H7 (cell line): Measurements from ENCODE around the gene RTBDN. TPM values are rescaled to one million over a fixed set of nuclear protein-coding genes. Genes with fewer than 3 reads are reported as not detected.
"Not testable (repeated sequence)": the region's sequence is repeated elsewhere in the genome, so short reads cannot be mapped to it uniquely, and the experiment has no call there.

Source experiments
- DNase-seq: peaks from one replicate; pipeline ENCODE4 v3.0.0; 2012
- H3K27me3 ChIP-seq: 2 replicates; pipeline ENCODE4 v1.6.0; 2011; ENCODE audit warnings: mild to moderate bottlenecking, low read length; ENCODE audit not compliant: control insufficient read depth, insufficient read depth
- H3K36me3 ChIP-seq: replicated peaks from 2 replicates; pipeline ENCODE4 v1.5.1; 2011; ENCODE audit warnings: low read length; ENCODE audit not compliant: control insufficient read depth, insufficient read depth
- H3K4me3 ChIP-seq: 2 replicates; pipeline ENCODE4 v1.5.1; 2011; ENCODE audit warnings: low read depth, mild to moderate bottlenecking, control low read depth, low read length, moderate library complexity; ENCODE audit not compliant: insufficient read depth
- total RNA-seq: library from RNA; depleted of rRNA; stranded (reverse); fragments of >200 nt; shearing (Covaris generic); gene quantifications from 2 replicates; pipeline ENCODE4 v1.2.3, GENCODE V29; 2014

RTBDN gene
- total RNA-seq, 1 experiment from 2014 or later = 1.3 TPM

DNA sequence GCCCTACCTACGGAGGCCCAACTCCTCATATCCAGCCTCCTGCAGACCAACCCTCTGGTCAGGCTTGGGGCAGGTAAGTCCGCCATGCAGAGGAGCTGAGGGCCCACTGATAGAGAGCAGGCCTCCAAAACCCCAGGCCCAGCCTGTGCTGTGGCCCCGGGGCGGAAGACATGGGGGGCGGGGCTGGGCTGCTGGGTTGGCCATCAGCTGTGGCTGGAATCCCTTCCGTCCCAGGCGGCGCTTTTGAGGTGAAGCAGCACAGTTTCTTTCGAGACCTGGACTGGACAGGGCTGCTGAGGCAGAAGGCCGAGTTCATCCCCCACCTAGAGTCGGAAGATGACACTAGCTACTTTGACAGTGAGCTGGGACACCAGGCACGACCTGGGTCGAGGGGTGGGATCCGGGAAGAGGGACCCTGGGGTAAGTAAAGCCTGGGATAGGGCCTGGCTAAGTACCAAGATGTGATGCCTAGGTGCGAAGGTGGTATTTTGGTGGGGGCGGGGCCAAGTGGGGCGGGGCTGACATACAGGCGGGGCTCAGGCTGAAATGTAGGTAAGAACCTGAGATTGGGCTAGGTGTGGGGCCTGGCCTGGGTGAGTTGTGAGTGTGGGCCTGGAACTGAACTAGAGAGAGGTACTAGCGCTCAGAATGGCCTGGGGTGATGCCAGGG, 31.5 kb upstream of the RTBDN start:
- no peaks in the 10 kb centered on the region; the same call in 1 of the 2 replicates for H3K27me3 ChIP-seq
- DNase-seq = peak; percentile 79
- H3K4me3 ChIP-seq = no peak overlapping the region
- peaks cover 2% of the 10 kb centered on the region; the same call in 1 of the 2 replicates for H3K36me3 ChIP-seq

DNA sequence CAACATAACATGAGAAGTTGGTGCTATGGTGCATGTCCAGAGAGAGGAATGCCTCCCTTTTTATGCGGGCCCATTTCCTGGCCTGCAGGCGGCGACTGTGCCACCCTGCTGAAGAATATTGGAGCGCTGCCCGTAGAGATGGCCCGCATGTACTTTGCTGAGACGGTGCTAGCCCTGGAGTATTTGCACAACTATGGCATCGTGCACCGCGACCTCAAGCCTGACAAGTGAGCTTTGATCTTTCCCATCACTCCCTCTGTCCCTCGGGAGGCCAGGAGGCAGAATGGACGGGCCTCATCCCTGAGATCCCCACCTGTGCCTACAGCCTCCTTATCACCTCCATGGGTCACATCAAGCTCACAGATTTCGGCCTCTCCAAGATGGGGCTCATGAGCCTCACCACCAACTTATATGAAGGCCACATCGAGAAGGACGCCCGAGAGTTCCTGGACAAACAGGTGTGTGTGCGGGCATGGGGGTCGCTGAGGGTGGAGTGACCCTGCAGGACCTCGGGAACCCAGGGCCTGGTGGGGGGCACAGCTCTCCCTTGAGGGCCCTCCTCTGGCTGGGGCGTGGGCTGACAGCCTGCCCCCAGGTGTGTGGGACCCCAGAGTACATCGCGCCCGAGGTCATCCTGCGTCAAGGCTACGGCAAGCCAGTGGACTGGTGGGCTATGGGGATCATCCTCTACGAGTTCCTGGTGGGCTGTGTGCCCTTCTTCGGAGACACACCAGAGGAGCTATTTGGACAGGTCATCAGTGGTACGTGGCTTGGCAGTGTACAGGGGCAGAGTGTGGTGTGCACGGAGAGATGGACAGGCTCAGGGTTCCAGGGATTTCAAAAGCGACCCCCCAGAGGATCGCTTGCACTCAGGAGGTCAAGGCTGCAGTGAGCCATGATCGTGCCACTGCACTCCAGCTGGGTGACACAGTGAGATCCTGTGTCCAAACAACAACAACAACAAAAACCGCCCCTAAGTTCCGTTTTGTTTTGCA, 30.6 kb upstream of the RTBDN start:
- peak; percentile 47 for DNase-seq
- Histone ChIP-seq H3K27me3 (no peaks in the 10 kb centered on the region; the same call in 1 of the 2 replicates), H3K4me3 (no peak overlapping the region), H3K36me3 (peaks cover 2% of the 10 kb centered on the region; the same call in 1 of the 2 replicates)

DNA sequence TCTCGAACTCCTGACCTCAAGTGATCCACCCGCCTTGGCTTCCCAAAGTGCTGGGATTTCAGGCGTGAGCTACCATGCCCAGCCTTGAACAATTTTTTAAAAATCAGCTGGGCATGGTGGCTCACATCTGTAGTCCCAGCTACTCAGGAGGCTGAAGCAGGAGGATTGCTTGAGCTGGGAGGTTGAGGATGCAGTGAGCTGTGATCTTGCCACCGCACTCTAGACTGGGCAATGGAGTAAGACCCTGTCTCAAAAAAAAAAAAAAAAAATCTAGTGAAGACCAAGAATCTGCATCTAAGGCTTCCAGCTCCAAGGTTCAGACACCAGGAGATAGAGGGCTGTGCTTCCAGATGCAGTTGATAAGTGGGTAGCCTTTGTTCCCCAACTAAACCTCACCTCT, 29.8 kb upstream of the RTBDN start:
- no peaks in the 10 kb centered on the region; the same call in 1 of the 2 replicates for H3K27me3 ChIP-seq
- H3K36me3 ChIP-seq = peaks cover 2% of the 10 kb centered on the region; the same call in 1 of the 2 replicates
- DNase-seq = no peak
- H3K4me3 ChIP-seq = no peak overlapping the region

DNA sequence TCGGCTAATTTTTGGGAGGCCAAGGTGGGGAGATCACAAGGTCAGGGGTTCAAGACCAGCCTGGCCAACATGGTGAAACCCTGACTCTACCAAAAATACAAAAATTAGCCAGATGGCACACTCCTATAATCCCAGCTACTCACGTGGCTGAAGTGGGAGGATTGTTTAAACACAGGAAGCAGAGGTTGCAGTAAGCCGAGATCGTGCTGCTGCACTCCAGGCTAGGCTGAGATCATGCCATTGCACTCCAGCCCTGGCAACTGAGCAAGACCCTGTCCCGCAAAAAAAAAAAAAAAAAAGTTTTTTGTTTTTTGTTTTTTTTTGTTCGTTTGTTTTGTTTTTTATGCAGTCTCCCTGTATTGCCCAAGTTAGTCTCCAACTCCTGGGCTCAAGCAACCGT, 25.2 kb upstream of the RTBDN start:
- H3K4me3 ChIP-seq = no peak overlapping the region
- no peak for DNase-seq
- no peaks in the 10 kb centered on the region; the same call in 1 of the 2 replicates for H3K27me3 ChIP-seq
- H3K36me3 ChIP-seq = peaks cover 1% of the 10 kb centered on the region; the same call in 1 of the 2 replicates

DNA sequence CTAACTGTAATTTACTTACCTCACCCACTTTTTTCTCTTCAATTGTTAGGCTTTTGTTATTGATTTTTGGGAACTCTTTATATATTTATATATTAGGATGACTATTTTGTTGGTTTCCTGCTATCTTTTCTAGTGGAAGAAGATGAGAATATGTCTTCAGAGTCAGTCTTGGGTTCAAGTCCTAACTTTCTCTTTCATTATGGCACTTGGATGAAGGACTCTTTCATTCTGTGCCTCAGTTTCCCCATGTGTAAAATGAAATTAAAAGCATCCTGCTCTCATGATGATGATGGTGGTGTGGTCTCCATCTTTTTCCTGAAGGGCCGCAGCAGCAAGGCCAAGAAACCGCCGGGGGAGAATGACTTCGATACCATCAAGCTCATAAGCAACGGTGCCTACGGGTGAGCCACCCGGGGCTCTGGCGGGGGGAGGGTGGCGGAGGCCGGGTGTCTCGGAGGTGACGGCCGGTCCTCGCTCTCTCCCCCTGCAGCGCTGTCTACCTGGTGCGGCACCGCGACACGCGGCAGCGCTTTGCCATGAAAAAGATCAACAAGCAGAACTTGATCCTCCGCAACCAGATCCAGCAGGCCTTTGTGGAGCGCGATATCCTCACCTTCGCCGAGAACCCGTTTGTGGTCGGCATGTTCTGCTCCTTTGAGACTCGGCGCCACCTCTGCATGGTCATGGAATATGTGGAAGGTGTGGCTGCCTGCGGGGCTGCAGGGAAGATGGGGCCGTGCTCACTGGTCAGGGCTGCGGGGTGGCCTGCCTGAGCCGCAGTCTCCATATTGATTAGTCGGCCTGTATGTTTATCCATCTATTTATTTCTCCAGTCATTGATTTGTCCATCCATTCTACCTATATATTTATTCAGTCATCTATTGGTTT, 23.9 kb upstream of the RTBDN start:
- peak; percentile 37 for DNase-seq

DNA sequence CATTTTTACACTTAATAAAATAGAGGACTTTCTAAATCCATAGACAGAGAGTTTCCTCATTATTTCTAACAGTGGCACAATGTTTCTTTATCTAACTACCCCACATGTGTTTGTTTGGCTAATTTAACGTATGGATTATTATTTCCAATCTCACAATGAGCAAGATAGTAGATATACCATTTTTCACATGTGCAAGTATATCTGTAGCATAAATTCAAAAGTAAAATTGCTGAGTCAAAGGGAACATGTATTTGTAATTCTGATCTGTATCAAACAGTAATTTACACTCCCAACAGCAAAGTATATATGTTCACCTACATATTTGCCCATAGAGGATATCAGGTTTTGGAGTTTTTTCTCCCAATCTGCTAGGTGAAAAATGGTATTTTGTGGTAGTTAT, 22.3 kb upstream of the RTBDN start:
- Histone ChIP-seq H3K36me3 (peaks cover 1% of the 10 kb centered on the region; the same call in 1 of the 2 replicates), H3K27me3 (no peaks in the 10 kb centered on the region), H3K4me3 (no peak overlapping the region)
- DNase-seq = no peak

More for the DNA sequence above, 23.9 kb upstream of the RTBDN start:
- no peak overlapping the region for H3K4me3 ChIP-seq
- H3K27me3 ChIP-seq = no peaks in the 10 kb centered on the region
- H3K36me3 ChIP-seq = peaks cover 1% of the 10 kb centered on the region; the same call in 1 of the 2 replicates

GRCh38 chr19:12847159-12848139, 13.1 kb upstream of the RTBDN start:
- peak; percentile 99 for DNase-seq
- Histone ChIP-seq H3K27me3 (peaks cover 10% of the 10 kb centered on the region; the same call in 1 of the 2 replicates), H3K4me3 (peak overlapping the region; percentile 19; the same call in 1 of the 2 replicates), H3K36me3 (no peaks in the 10 kb centered on the region)

- not testable (repeated sequence) for H3K4me3 ChIP-seq, H3K36me3 ChIP-seq, H3K27me3 ChIP-seq, DNase-seq
Measured at GRCh38 chr19:12846613-12847012, 12.2 kb upstream of the RTBDN start.

- DNase-seq = no peak
Measured at GRCh38 chr19:12843999-12844732, 9.8 kb upstream of the RTBDN start.

DNA sequence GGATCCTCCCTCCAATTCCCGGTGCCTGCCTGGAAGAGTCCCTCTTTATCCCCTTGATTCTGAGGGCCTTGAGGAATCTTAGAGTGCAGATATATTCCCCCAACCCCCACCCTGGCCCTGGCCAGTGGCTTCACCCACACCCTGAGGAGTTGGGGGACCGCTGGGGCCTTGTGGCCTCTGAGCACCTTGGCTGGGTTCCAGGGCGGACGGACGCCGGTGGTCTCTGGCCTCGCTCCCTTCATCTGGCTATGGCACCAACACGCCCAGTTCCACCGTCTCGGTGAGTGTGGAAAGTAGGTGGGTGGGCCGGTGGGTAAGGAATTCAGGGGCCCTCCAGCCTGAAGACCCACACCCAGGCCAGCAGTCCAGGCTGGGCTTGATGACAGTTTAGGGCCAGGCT, 8.9 kb upstream of the RTBDN start:
- DNase-seq = no peak
- no peak overlapping the region for H3K4me3 ChIP-seq

More at GRCh38 chr19:12843999-12844732, 9.8 kb upstream of the RTBDN start:
- Histone ChIP-seq H3K4me3 (no peak overlapping the region), H3K27me3 (peaks cover 18% of the 10 kb centered on the region; the same call in 1 of the 2 replicates), H3K36me3 (no peaks in the 10 kb centered on the region)

GRCh38 chr19:12842511-12842910, 8.1 kb upstream of the RTBDN start:
- Histone ChIP-seq H3K36me3 (no peaks in the 10 kb centered on the region), H3K4me3 (no peak overlapping the region), H3K27me3 (peaks cover 22% of the 10 kb centered on the region; the same call in 1 of the 2 replicates)
- DNase-seq = no peak

More for the DNA sequence above, 8.9 kb upstream of the RTBDN start:
- Histone ChIP-seq H3K27me3 (peaks cover 25% of the 10 kb centered on the region; the same call in 1 of the 2 replicates), H3K36me3 (no peaks in the 10 kb centered on the region)

- peak overlapping the region; percentile 49 for H3K4me3 ChIP-seq
- H3K27me3 ChIP-seq = peaks cover 15% of the 10 kb centered on the region; the same call in 1 of the 2 replicates
- peak; percentile 97 for DNase-seq
- H3K36me3 ChIP-seq = no peaks in the 10 kb centered on the region
Measured at GRCh38 chr19:12841094-12841493, 6.7 kb upstream of the RTBDN start.
